ENCODE measurements around the gene APOBEC3A. TPM values are rescaled to one million over a fixed set of nuclear protein-coding genes. Genes with fewer than 3 reads are reported as not detected.

APOBEC3A gene
- total and polyA plus RNA-seq, 2 donors (not counting 1 experiment from before 2014, with no cell fraction given), result 2.8 TPM; not detected in 1

DNA sequence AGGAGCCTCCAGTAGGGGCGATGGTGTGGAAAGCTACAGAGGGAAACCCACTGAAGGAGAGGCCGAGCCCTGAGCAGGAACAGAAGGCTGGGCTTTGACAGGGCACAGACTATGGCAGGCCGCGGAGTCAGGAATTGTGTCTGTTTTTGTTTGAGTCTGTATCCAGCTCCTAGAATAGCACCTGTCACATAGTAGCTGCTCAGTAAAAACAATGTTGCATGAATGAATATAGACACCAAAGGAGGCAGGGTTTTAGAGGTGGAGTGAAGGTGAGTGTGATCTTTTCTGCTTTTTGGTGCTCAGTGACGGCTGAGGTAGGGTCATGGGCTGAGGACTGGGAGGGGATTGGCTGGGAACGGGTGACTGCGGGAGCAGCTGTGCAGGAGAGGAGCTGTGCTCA is 18.5 kb upstream of the APOBEC3A start:
- Mint-ChIP-seq H3K9me3 (ENCODE audit: insufficient read depth) (no peaks in the 10 kb centered on the region), H3K4me1 (peaks cover 23% of the 10 kb centered on the region), H3K27ac (no peak overlapping the region), H3K4me3 (no peak overlapping the region), H3K27me3 (peaks cover 33% of the 10 kb centered on the region)
- Histone ChIP-seq H3K27ac (ENCODE audit: low read length in 2 of 2) (no peak overlapping the region), H3K4me1 (ENCODE audit: control insufficient read depth in 2 of 2, insufficient read depth in 2 of 2, low read length in 2 of 2) (peaks cover 23 to 27% of the 10 kb centered on the region in 2 donors), H3K36me3 (replicated peaks in 1 of 2; ENCODE audit: control extremely low read depth in 1 of 2, control insufficient read depth in 1 of 2, extremely low read depth in 1 of 2, insufficient read depth in 2 of 2, low read length in 1 of 2) (no peaks in the 10 kb centered on the region), H3K9ac (ENCODE audit: low read length) (no peak overlapping the region), H3K79me2 (ENCODE audit: control insufficient read depth, insufficient read depth, low read length) (no peaks in the 10 kb centered on the region), H3K9me3 (ENCODE audit: control extremely low read depth in 1 of 3, control insufficient read depth in 2 of 3, insufficient read depth in 1 of 3, low read length in 2 of 3) (peaks cover 0 to 7% (median 0%) of the 10 kb centered on the region in 3 donors), H3K4me3 (ENCODE audit: control extremely low read depth in 1 of 5, extremely low read depth in 1 of 5, insufficient read depth in 1 of 5, low read depth in 2 of 5, low read length in 4 of 5) (no peak overlapping the region), H2AFZ (ENCODE audit: insufficient read depth, low read depth, low read length, poor library complexity, severe bottlenecking) (no peak overlapping the region), H3K4me2 (replicated peaks; ENCODE audit: low read depth, low read length, poor library complexity, severe bottlenecking) (no peak overlapping the region), H3K27me3 (replicated peaks in 1 of 4; ENCODE audit: control extremely low read depth in 1 of 4, control insufficient read depth in 3 of 4, insufficient read depth in 4 of 4, low read length in 3 of 4) (peaks cover 0 to 12% (median 1%) of the 10 kb centered on the region in 4 experiments), H4K20me1 (ENCODE audit: control insufficient read depth, insufficient read depth, low read length, poor library complexity, severe bottlenecking) (no peaks in the 10 kb centered on the region)
- POLR2A ChIA-PET, result no interaction called here
- CTCF ChIA-PET, result interaction anchor here (0.5 to 0.7 kb wide), 2 partner anchors 11 to 64 kb away, joined by 3 read pairs; no protein-coding TSS in a partner anchor
- no peak for DNase-seq
- WGBS (ENCODE audit: insufficient coverage), result 91% methylated on average over 5 of the region's 7 CpGs
- ATAC-seq (ENCODE audit: low read depth), result no peak
- intact Hi-C loops (cut with micrococcal nuclease), result no loop called here
- TF ChIP-seq, protein P1, sequence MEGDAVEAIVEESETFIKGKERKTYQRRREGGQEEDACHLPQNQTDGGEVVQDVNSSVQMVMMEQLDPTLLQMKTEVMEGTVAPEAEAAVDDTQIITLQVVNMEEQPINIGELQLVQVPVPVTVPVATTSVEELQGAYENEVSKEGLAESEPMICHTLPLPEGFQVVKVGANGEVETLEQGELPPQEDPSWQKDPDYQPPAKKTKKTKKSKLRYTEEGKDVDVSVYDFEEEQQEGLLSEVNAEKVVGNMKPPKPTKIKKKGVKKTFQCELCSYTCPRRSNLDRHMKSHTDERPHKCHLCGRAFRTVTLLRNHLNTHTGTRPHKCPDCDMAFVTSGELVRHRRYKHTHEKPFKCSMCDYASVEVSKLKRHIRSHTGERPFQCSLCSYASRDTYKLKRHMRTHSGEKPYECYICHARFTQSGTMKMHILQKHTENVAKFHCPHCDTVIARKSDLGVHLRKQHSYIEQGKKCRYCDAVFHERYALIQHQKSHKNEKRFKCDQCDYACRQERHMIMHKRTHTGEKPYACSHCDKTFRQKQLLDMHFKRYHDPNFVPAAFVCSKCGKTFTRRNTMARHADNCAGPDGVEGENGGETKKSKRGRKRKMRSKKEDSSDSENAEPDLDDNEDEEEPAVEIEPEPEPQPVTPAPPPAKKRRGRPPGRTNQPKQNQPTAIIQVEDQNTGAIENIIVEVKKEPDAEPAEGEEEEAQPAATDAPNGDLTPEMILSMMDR (IDR thresholded peaks at IDR 0.05), result no peak
- no peak for TF ChIP-seq EZH2 (IDR thresholded peaks at IDR 0.05; ENCODE audit: borderline replicate concordance, insufficient read depth, low read depth, low read length, poor library complexity, severe bottlenecking)

DNA sequence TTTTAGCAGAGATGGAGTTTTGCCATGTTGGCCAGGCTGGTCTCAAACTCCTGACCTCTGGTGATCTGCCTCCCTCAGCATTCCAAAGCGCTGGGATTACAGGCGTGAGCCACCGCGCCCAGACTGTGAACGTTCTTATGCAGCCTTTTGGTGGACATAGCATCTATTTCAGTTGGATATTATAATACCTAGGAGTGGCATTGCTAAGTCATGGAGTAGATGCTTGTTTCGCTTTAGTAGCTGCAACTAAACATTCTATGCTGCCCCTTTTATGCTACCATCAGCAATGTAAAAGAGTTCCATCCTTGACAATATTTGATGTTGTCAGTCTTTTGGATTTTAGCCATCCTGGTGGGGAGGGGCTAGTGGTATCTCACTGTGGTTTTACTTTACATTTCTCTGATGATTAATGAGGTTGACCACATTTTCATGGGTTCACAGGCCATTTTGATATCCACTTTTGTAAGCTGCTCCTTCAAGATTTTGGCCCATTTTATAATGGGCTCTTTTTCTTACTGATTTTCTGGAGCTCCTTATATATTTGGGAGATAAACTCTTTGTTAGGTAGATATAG is 16.5 kb upstream of the APOBEC3A start:
- peak overlapping the region; percentile 85 for H3K4me3 Mint-ChIP-seq
- no CpG with 5 or more reads among the region's 6 CpGs for WGBS (ENCODE audit: insufficient coverage)
- intact Hi-C loops (cut with micrococcal nuclease), result no loop called here
- Histone ChIP-seq H3K79me2 (ENCODE audit: control insufficient read depth, insufficient read depth, low read length) (no peaks in the 10 kb centered on the region), H3K4me1 (ENCODE audit: control insufficient read depth in 2 of 2, insufficient read depth in 2 of 2, low read length in 2 of 2) (peaks cover 24 to 27% of the 10 kb centered on the region in 2 donors), H3K36me3 (replicated peaks in 1 of 2; ENCODE audit: control extremely low read depth in 1 of 2, control insufficient read depth in 1 of 2, extremely low read depth in 1 of 2, insufficient read depth in 2 of 2, low read length in 1 of 2) (no peaks in the 10 kb centered on the region), H3K4me3 (ENCODE audit: control extremely low read depth in 1 of 5, extremely low read depth in 1 of 5, insufficient read depth in 1 of 5, low read depth in 2 of 5, low read length in 4 of 5) (no peak overlapping the region), H3K9ac (ENCODE audit: low read length) (no peak overlapping the region), H3K27ac (ENCODE audit: low read length in 2 of 2) (no peak overlapping the region), H4K20me1 (ENCODE audit: control insufficient read depth, insufficient read depth, low read length, poor library complexity, severe bottlenecking) (no peaks in the 10 kb centered on the region), H2AFZ (ENCODE audit: insufficient read depth, low read depth, low read length, poor library complexity, severe bottlenecking) (no peak overlapping the region), H3K27me3 (replicated peaks in 1 of 4; ENCODE audit: control extremely low read depth in 1 of 4, control insufficient read depth in 3 of 4, insufficient read depth in 4 of 4, low read length in 3 of 4) (peaks cover 0 to 9% (median 1%) of the 10 kb centered on the region in 4 experiments), H3K9me3 (ENCODE audit: control extremely low read depth in 1 of 3, control insufficient read depth in 2 of 3, insufficient read depth in 1 of 3, low read length in 2 of 3) (peaks cover 0 to 9% (median 0%) of the 10 kb centered on the region in 3 donors), H3K4me2 (replicated peaks; ENCODE audit: low read depth, low read length, poor library complexity, severe bottlenecking) (peak overlapping the region; percentile 69)
- CTCF ChIA-PET, result interaction anchor here (1.2 to 1.5 kb wide), 3 partner anchors 10 to 62 kb away, joined by 3 to 6 read pairs (median 5); no protein-coding TSS in a partner anchor
- ATAC-seq (ENCODE audit: low read depth) (no peak), DNase-seq (no peak)
- H3K27me3 Mint-ChIP-seq, result peaks cover 28% of the 10 kb centered on the region
- TF ChIP-seq, protein P1 (IDR thresholded peaks at IDR 0.05), result no peak
- no peak for TF ChIP-seq EZH2 (IDR thresholded peaks at IDR 0.05; ENCODE audit: borderline replicate concordance, insufficient read depth, low read depth, low read length, poor library complexity, severe bottlenecking)
- H3K4me1 Mint-ChIP-seq, result peaks cover 27% of the 10 kb centered on the region
- POLR2A ChIA-PET, result no interaction called here
- no peak overlapping the region for H3K27ac Mint-ChIP-seq
- H3K9me3 Mint-ChIP-seq (ENCODE audit: insufficient read depth), result no peaks in the 10 kb centered on the region

Measured in B cell (primary cell).